Bronchial epithelial cell (primary cell): Measurements from ENCODE around the gene TNC. TPM values are rescaled to one million over a fixed set of nuclear protein-coding genes. Genes with fewer than 3 reads are reported as not detected.

Experiments used
- DNase-seq: peaks from one replicate; pipeline ENCODE4 v3.0.0-alpha.2; 2010; ENCODE audit warnings: low read depth
- FAIRE-seq: peaks from 2 replicates; lab custom pipeline; 2011; peaks lifted over from hg19 to GRCh38; lab: Jason Lieb, UNC
- H3K27me3 ChIP-seq: 2 replicates; pipeline ENCODE4 v1.5.1; 2011; ENCODE audit warnings: low read length; ENCODE audit not compliant: control insufficient read depth, insufficient read depth
- H3K36me3 ChIP-seq: 2 replicates; pipeline ENCODE4 v1.5.1; 2011; ENCODE audit warnings: low read length; ENCODE audit not compliant: control insufficient read depth, insufficient read depth
- H3K4me3 ChIP-seq: 2 replicates; pipeline ENCODE4 v1.5.1; 2011; ENCODE audit warnings: mild to moderate bottlenecking, low read depth, low read length, control low read depth
- total RNA-seq: library from RNA; depleted of rRNA; stranded (reverse); fragments of >200 nt; gene quantifications from 2 replicates; pipeline ENCODE4 v1.2.1, GENCODE V29; 2014
- TF ChIP-seq, protein P1 (sequence below): IDR thresholded peaks from 2 replicates; pipeline ENCODE4 v1.5.1; 2011; ENCODE audit warnings: mild to moderate bottlenecking, moderate library complexity, low read length, control low read depth, inconsistent platforms; ENCODE audit not compliant: insufficient read depth, severe bottlenecking

The TNC gene
- total RNA-seq, 1 donor from 2014 or later = 124 TPM

DNA sequence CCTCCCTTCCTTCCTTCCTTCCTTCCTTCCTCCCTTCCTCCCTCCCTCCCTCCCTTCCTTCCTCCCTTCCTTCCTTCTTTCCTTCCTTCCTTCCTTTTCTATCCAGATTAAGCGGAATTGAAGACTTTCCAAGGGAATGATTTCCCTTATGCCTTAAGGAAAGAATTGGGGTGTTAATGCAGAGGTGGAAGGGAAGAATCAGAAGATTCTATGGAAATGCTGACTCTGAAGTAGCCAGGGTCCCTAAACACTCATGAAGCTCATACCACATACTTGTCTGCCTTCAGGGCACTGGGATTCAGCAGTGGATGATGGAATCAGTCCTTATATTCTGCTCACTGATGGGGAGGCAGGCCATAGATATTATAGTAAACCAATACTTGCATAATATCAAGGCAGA lies 48.2 kb downstream of the TNC start:
- FAIRE-seq (no peak), DNase-seq (no peak)
- Histone ChIP-seq H3K27me3 (no peaks in the 10 kb centered on the region), H3K4me3 (no peak overlapping the region), H3K36me3 (peaks cover 7% of the 10 kb centered on the region)
- TF ChIP-seq, protein P1, sequence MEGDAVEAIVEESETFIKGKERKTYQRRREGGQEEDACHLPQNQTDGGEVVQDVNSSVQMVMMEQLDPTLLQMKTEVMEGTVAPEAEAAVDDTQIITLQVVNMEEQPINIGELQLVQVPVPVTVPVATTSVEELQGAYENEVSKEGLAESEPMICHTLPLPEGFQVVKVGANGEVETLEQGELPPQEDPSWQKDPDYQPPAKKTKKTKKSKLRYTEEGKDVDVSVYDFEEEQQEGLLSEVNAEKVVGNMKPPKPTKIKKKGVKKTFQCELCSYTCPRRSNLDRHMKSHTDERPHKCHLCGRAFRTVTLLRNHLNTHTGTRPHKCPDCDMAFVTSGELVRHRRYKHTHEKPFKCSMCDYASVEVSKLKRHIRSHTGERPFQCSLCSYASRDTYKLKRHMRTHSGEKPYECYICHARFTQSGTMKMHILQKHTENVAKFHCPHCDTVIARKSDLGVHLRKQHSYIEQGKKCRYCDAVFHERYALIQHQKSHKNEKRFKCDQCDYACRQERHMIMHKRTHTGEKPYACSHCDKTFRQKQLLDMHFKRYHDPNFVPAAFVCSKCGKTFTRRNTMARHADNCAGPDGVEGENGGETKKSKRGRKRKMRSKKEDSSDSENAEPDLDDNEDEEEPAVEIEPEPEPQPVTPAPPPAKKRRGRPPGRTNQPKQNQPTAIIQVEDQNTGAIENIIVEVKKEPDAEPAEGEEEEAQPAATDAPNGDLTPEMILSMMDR = no peak

DNA sequence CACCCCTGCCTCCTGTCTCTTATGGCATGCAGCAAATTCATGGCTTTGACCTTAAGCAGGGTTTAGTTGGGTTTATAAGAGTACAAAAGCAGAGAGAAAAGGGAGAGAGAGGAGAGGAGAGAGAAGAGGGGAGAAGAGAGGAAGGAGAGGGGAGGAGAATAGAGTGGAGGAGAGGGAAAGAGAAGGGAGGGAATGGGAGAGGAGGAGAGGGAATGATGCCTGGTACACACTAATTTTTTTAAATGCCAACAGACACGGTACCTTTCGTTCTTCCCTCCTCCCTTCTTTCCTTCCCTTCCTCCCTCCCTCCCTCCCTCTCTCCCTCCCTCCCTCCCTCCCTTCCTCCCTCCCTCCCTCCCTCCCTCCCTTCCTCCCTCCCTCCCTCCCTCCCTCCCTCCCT lies 48.7 kb downstream of the TNC start:
- no peak for DNase-seq
- FAIRE-seq = no peak
- H3K27me3 ChIP-seq = no peaks in the 10 kb centered on the region
- H3K36me3 ChIP-seq = peaks cover 9% of the 10 kb centered on the region
- H3K4me3 ChIP-seq = no peak overlapping the region
- TF ChIP-seq, protein P1 = no peak

DNA sequence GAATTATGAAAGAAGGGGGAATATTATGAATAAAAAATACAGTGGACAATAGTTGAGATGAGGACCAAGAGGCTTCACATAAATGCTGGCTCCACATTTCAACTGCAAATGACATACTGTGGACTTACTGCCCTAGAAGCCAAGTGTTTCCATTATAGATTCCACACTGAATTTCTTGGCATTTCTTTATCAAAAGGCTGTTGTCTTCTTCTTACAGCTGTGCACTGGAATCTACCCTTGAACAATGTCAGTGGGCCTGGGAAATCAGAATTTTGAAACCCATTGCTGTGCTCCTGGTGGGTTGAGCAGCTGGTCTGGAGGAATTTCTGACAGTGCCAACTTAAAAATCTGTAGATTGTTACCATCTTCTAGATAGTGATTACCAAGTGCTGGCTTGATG lies 49.9 kb downstream of the TNC start:
- TF ChIP-seq, protein P1 = no peak
- Histone ChIP-seq H3K4me3 (no peak overlapping the region), H3K36me3 (peaks cover 6% of the 10 kb centered on the region), H3K27me3 (no peaks in the 10 kb centered on the region)
- DNase-seq (no peak), FAIRE-seq (no peak)

DNA sequence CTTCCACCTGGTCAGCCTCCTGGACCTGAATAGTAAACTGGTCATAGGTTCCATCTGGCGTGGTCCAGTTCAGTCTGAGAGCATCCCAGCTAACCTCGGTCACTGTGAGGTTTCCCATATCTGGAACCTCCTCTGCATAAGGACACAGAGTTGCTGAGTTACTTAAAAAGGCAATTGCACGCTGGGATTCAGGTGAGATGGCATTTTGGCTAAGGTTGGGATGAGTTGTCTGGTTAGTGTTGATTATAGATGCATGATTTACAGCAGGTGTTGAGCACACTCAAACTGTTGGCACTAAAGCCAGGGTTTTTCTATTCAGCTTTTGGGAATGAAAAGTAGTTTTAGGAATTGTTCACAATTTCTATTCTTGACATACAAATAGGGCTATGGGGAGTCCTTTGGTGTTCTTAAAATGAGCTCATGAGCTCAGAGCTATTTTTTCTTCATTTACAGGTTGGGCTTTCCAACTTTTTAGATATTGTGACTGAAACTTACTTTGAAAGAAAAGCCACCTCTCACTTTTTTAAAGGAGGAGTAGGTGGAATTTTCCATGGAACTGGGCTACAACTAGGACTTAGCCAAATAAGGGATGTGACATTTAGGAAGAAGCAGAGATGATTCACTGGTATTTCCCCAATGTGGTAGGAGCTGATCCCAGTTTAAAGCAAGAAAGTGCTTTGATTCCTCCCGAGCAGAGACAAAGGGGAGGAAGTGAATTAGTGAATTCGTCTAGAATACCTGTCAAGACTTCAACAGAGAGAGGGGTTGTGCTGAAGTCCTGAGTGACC lies 54.7 kb downstream of the TNC start:
- TF ChIP-seq, protein P1 = no peak
- Histone ChIP-seq H3K36me3 (peaks cover 3% of the 10 kb centered on the region), H3K4me3 (no peak overlapping the region), H3K27me3 (no peaks in the 10 kb centered on the region)
- DNase-seq = peak; percentile 63
- FAIRE-seq = peak; percentile 7

DNA sequence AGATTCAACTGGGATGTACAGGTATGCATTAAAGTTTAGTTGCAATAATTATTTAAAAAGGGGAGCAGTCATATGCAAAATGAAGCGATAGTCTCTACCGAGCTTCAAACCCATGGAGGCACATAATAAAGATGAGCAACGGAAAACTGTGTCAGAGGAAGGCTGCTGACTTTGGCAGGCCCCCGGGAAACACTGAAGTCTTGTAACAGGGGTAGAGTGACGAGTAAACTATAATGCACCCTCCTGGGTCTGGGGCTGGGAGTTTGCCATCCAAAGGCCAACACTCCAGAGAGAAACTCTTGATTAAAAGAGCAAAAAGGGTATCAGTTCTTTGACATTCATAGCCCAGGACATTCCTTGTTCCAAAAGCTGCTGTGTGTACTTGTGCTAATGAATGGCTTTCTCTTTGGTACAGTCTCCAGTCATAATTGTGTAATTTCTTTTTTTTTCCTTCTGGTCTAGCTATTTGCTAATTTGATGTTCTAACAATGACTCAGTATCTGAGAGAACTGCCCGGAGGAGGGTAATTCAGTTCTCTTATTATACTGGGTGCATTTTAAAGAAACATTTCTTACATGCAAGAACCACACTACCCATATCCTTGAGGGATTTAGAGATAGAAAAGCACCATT lies 59.2 kb downstream of the TNC start:
- H3K27me3 ChIP-seq = no peaks in the 10 kb centered on the region
- TF ChIP-seq, protein P1 = no peak
- H3K4me3 ChIP-seq = no peak overlapping the region
- H3K36me3 ChIP-seq = no peaks in the 10 kb centered on the region
- DNase-seq = peak; percentile 91
- no peak for FAIRE-seq
